Activated naive CD4-positive, alpha-beta T cell treated with anti-CD3 and anti-CD28 coated beads, Interleukin-2, amount 50 U/mL, for 24 hours (primary cell): ENCODE data around the gene TNFSF13B.

Experiments used
- H3K27ac Mint-ChIP-seq: one replicate; pipeline ENCODE4 v1.8.0; 2021; ENCODE audit warnings: mild to moderate bottlenecking, mixed read lengths
- H3K27me3 Mint-ChIP-seq: one replicate; pipeline ENCODE4 v1.8.0; 2021; ENCODE audit warnings: mixed read lengths
- H3K36me3 Mint-ChIP-seq: one replicate; pipeline ENCODE4 v1.8.0; 2021; ENCODE audit warnings: mixed read lengths
- H3K4me1 Mint-ChIP-seq: one replicate; pipeline ENCODE4 v1.8.0; 2021; ENCODE audit warnings: mixed read lengths
- H3K4me3 Mint-ChIP-seq: one replicate; pipeline ENCODE4 v1.8.0; 2021; ENCODE audit warnings: mild to moderate bottlenecking, mixed read lengths
- H3K9me3 Mint-ChIP-seq: one replicate; pipeline ENCODE4 v1.8.0; 2021; ENCODE audit warnings: mixed read lengths

The TNFSF13B gene

DNA sequence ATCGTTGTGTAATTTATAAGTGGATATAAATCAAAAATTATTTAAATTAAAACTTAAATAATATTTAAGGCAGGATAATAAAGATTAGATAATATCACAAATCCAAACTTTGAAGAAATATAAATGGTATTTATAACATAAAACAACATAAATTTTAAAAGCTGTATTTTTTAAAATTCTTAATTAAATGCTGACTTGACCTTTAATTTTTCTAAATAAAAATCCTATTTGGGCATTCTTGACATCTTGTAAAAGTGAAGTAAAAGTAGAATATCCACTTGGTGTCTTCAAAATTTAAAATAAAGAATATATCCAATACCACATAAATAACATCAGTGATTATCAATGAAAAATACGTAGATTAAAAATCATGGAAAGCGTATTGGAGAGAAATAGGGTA is 87.7 kb downstream of the TNFSF13B start:
- Mint-ChIP-seq H3K9me3 (no peaks in the 10 kb centered on the region), H3K36me3 (no peaks in the 10 kb centered on the region), H3K4me3 (no peak overlapping the region), H3K27me3 (peaks cover 5% of the 10 kb centered on the region), H3K27ac (no peak overlapping the region), H3K4me1 (no peaks in the 10 kb centered on the region)
